ENCODE measurements around the gene GPRC5D.
A peak's percentile ranks its signal among the peaks of the same experiment; 100 is the strongest.

The GPRC5D gene

DNA sequence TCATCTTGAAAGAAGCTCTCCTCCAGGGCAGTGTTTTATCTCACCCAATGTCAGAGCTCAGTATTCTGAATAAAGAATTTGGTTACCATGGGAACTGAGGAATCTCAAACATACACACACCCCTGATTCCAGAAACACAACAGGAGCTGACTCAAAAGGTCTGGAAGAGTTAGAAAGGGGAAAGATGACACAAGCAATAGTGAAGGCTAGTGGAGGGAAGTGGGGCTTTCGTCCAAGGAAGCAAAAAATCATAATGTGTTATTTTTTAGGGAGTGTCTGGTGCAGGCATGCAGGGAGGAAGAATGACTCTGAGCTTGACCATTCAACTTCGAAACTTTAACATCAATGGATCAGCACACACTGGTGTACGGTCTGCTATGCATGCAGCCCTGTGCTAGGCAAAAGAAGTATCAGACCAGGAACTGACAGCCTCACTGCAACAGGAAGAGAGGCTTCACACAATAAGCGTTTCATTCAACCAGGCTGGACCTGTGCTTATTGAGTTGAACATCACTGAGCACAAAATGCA lies 27.8 kb upstream of the GPRC5D start:
- DNase-seq (ENCODE audit: low read depth, low spot score), result peak; percentile 38

GRCh38 chr12:12979126-12979525 lies 27.2 kb upstream of the GPRC5D start:
- no peak for DNase-seq (ENCODE audit: low read depth, low spot score)

- no peak for DNase-seq (ENCODE audit: low read depth, low spot score)
Observed at GRCh38 chr12:12977231-12977630, 25.3 kb upstream of the GPRC5D start.

- no peak for DNase-seq (ENCODE audit: low read depth, low spot score)
Observed at GRCh38 chr12:12976366-12976765, 24.4 kb upstream of the GPRC5D start.

- DNase-seq (ENCODE audit: low read depth, low spot score), result no peak
Observed at GRCh38 chr12:12975322-12976077, 23.5 kb upstream of the GPRC5D start.

DNA sequence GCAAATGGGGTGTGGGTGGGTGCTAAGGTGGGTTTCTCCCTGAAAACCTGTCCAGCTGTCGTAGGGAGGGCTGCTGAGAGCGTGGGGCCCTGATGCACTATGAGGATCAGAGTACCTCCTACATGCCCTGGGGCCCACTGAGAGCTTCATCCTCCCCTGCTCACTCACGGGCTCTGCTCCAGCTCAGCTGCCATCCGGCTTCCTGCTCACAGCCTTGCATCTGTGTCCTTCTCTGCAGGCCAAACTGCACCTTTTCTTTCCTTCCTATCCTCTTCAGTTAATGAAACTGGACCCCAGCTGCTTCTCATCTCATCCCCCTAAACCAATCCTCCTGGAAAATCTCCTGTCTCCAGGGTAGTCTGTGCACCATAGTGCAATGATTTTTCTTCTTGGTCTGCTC lies 22.2 kb upstream of the GPRC5D start:
- no peak for DNase-seq (ENCODE audit: low read depth, low spot score)

- DNase-seq (ENCODE audit: low read depth, low spot score), result no peak
Observed at GRCh38 chr12:12973019-12973418, 21.0 kb upstream of the GPRC5D start.

DNA sequence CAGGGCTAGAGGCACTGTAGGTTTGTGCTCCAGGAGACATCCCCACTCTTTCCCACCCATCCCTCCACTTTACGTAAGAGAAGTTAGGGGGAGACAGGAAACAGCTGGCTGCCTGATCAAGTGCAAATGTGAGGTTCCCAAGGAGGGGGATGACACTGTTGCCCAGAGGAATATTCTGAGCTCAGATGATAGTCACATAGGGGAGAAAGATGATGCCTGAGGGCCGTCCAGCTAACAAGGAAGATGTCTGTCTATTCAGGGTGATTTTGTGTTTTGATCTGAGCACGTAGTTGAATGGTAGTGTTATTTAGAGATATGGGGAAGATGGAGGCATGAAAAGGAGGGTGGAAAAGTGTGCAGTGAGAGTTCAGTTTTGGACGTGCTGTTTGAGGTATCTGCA lies 13.9 kb upstream of the GPRC5D start:
- no peak for DNase-seq (ENCODE audit: low read depth, low spot score)

DNA sequence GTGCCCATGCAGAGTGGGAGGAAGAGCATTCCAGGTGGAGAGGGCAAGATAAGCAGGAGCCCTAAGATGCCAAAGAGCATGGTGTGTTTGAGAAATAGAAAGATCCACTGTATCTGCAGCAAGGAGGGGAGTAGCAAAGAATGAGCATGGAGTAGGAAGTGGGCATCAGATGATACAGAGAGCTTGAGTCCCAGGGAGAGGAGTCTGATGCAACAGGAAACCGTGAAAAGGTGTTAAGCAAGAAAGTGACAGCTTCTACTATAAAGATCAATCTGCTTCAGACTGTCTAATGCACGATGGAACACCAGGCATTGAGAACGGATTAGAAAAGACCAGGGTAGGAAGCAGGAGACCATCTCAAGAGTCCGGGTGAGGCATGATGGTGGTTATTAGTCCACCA lies 12.3 kb upstream of the GPRC5D start:
- DNase-seq (ENCODE audit: low read depth, low spot score), result no peak

DNA sequence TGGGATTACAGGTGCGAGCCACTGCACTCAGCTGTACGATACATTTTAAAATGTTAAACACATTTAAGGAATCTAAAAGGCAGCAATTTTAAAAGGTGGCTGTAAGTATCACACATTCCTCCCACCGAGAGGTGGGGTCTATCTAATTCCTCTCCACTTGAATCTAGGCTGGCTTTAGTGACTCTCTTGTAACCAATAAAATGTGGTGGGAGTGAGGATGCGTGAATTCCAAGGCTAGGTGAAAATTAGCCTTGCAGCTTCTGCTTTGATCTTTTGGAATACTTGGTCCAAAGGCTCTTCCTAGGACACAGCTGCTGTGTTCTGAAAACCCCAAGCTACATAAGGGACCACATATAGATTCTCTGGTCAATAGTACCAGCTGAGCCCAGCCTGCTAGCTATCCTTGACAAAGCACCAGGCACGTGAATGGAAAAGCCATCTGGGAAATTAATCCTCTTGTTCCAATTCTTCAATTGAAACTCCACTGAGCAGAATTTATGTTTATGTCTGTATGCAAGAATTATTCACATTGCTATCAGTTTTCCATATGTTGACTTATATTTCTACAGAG lies 8.8 kb upstream of the GPRC5D start:
- DNase-seq (ENCODE audit: low read depth, low spot score), result no peak

DNA sequence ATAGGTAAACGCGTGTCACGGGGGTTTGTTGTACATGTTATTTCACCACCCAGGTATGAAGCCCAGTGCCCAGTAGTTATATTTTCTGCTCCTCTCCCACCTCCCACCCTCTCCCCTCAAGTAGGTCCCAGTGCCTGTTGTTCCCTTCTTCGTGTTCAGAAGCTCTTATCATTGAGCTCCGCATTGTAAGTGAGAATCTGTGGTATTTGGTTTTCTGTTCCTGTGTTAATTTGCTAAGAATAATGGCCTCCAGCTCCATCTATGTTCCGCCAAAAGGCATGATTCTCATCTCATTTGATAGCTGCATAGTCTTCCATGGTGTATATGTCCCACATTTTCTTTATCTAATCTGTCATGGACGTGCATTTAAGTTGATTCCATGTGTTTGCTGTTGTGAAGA lies 6.9 kb upstream of the GPRC5D start:
- no peak for DNase-seq (ENCODE audit: low read depth, low spot score)

- DNase-seq (ENCODE audit: low read depth, low spot score), result no peak
Observed at GRCh38 chr12:12954878-12955625, 3.1 kb upstream of the GPRC5D start.

- DNase-seq (ENCODE audit: low read depth, low spot score), result no peak
Observed at GRCh38 chr12:12954356-12954755, 2.4 kb upstream of the GPRC5D start.

DNA sequence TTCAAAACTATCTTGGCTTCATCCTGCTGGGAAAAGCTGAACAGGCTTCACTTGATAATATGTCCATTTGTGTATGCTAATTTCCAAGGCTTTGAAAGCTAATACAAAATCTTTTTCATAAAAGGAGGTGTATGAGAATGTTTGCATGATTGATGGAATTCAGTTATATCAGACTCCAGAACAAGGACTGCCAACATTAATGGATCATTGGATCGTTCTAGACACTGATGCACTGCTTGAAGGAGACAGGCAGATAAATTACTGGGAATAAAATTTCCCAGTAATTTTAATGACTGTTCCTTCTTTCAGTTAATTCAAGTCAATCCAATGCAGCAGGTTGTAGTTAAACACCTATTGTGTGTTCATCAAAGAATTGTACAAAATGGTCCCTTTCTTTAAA lies 466 bp downstream of the GPRC5D start:
- no peak for DNase-seq (ENCODE audit: low read depth, low spot score)

DNA sequence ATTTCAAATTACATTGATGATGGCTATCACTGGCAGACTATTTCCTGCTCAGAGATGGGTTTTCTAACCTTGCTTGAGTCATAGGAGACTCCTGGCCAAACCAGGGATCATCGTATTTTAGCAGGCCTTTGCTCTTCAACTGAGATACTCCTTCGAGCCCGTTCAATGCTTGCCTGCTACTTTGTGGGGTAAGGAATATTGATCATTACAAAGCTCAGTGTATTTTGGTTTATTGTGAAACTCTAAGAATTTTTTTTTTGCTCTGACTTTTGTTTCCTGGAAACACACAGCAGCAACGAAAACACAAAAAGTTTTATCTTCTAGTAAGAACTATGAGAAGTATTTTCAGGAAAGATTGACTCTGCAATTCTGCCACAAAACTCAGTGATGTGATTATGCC lies 4.1 kb downstream of the GPRC5D start:
- DNase-seq (ENCODE audit: low read depth, low spot score), result no peak

DNA sequence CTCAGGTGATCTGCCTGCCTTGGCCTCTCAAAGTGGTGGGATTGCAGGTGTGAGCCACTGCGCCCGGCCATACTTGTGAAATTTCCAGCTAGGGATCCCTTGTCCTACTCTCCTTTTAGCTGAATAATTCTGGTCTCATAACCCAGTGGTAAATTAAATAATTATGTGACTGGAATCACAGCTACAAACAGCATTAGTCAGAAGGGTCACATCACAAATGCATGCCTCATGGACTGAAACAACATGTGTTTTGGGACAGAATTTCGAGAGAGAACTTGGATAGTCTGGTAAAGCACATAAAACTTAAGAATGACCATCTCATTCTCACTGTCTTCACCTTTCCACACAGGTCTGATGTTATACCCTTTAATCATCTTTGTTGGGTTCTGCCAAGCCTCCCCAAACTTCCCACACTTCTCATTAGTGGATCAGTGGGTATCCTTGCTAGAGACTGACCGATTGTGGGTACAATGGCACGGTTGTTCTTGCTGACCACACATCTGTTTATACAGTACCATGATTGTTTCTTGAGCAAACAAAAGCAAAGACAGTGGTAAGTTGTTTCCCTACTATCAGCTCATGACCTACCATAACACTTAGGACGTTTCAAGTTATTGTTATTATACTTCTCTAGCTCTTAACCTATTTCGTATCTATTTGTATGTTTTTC lies 5.1 kb downstream of the GPRC5D start:
- DNase-seq (ENCODE audit: low read depth, low spot score), result no peak

- DNase-seq (ENCODE audit: low read depth, low spot score), result no peak
Observed at GRCh38 chr12:12945591-12945990, 6.4 kb downstream of the GPRC5D start.

- no peak for DNase-seq (ENCODE audit: low read depth, low spot score)
Observed at GRCh38 chr12:12943586-12944260, 8.2 kb downstream of the GPRC5D start.

- no peak for DNase-seq (ENCODE audit: low read depth, low spot score)
Observed at GRCh38 chr12:12941450-12942350, 10.3 kb downstream of the GPRC5D start.

- DNase-seq (ENCODE audit: low read depth, low spot score), result no peak
Observed at GRCh38 chr12:12939888-12940287, 12.1 kb downstream of the GPRC5D start.

- no peak for DNase-seq (ENCODE audit: low read depth, low spot score)
Observed at GRCh38 chr12:12938541-12938940, 13.4 kb downstream of the GPRC5D start.
